Fibroblast of villous mesenchyme (primary cell): ENCODE results near the gene FRAS1. TPM values are rescaled to one million over a fixed set of nuclear protein-coding genes. Genes with fewer than 3 reads are reported as not detected.

Source experiments
- DNase-seq: peaks from one replicate; pipeline ENCODE4 v3.0.0-alpha.2; 2010; ENCODE audit warnings: low read depth
- H3K4me3 ChIP-seq: 2 replicates; pipeline ENCODE4 v1.5.1; 2011; ENCODE audit warnings: low read depth, mild to moderate bottlenecking, low read length
- total RNA-seq: library from RNA; depleted of rRNA; stranded (reverse); fragments of >200 nt; gene quantifications from 2 replicates; pipeline ENCODE4 v1.2.3, GENCODE V29; 2012
- TF ChIP-seq, protein P1 (sequence below): IDR thresholded peaks from 2 replicates; pipeline ENCODE4 v1.5.1; 2012; ENCODE audit warnings: low read depth, mild to moderate bottlenecking, low read length; ENCODE audit not compliant: insufficient read depth

FRAS1 gene
- total RNA-seq, 1 donor = 1.3 TPM

DNA sequence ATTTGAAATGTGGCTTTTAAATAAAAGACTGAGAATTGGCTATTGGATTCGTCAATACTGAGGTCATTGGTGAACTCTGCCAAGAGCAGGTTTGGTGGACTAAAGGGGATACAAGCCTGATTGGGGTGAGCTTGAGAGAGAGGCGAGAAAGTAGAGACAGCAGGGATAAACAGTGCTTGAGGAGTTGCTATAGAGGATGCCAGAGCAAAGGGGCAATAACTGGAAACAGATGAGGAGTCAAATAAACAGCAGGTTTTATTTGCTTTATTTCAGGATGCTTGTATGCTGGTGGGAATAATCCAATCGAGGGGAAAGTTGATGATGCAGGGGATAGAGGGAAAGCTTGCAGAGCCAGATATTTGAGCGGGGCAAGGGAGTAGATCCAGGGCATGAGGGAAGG is 470.4 kb downstream of the FRAS1 start:
- no peak for DNase-seq
- TF ChIP-seq, protein P1, sequence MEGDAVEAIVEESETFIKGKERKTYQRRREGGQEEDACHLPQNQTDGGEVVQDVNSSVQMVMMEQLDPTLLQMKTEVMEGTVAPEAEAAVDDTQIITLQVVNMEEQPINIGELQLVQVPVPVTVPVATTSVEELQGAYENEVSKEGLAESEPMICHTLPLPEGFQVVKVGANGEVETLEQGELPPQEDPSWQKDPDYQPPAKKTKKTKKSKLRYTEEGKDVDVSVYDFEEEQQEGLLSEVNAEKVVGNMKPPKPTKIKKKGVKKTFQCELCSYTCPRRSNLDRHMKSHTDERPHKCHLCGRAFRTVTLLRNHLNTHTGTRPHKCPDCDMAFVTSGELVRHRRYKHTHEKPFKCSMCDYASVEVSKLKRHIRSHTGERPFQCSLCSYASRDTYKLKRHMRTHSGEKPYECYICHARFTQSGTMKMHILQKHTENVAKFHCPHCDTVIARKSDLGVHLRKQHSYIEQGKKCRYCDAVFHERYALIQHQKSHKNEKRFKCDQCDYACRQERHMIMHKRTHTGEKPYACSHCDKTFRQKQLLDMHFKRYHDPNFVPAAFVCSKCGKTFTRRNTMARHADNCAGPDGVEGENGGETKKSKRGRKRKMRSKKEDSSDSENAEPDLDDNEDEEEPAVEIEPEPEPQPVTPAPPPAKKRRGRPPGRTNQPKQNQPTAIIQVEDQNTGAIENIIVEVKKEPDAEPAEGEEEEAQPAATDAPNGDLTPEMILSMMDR = no peak
- no peak overlapping the region for H3K4me3 ChIP-seq

- TF ChIP-seq, protein P1 = no peak
- DNase-seq = peak; percentile 24
These were observed 471.2 kb downstream of the FRAS1 start for GRCh38 chr4:78528327-78528726.

DNA sequence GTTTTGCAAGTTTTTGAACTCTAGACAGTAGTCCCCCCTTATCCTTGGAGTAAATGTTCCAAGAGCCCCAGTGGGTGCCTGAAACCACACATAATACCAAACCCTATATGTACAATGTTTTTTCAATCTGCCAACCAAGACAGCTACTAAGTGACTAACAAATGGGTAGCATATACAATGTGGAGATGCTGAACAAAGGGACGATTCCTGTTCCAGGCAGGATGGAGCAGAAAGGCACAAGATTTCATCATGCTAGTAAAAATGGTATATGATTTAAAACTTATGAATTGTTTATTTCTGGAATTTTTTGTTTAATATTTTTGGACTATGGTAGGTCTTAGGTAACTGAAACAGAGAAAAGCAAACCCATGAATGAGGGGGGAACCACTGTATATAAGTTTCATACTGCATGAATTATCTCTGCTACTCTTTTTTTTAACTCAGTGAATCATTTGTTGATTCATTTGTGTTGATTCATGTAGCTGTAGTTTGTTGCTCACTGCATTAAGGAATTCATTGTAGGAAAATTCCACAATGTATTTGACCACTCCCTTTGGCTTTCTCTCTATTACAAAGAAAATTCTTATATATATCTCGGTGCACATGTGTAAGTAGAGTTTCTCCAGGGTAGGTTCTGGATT is 472.6 kb downstream of the FRAS1 start:
- DNase-seq = peak; percentile 43
- TF ChIP-seq, protein P1 = no peak
- H3K4me3 ChIP-seq = no peak overlapping the region

More at GRCh38 chr4:78528327-78528726, 471.2 kb downstream of the FRAS1 start:
- no peak overlapping the region for H3K4me3 ChIP-seq

- H3K4me3 ChIP-seq = no peak overlapping the region
- TF ChIP-seq, protein P1 = no peak
- DNase-seq = no peak
These were observed 474.9 kb downstream of the FRAS1 start for GRCh38 chr4:78532046-78532445.

DNA sequence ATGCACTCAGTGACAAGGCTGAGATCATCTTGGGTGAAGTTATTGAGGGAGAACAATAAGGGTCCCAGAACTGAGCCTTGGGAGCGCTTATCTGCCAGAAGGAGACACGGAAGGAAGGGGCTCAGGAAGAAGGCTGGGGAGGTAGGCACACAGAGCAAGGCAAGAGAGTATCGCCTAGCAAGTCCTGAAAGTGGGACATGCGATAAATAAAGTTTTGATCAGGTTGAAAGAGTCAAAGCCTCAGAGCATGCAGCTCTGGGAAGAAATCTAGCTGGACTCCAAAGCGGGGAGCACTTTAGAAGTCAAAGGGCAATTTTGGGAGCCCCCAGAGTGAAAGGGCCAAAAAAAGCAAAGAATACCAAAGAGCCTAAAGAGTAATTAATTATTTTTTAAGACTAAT is 476.7 kb downstream of the FRAS1 start:
- no peak overlapping the region for H3K4me3 ChIP-seq
- DNase-seq = no peak
- TF ChIP-seq, protein P1 = no peak

- H3K4me3 ChIP-seq = no peak overlapping the region
- TF ChIP-seq, protein P1 = no peak
- no peak for DNase-seq
These were observed 477.3 kb downstream of the FRAS1 start for GRCh38 chr4:78534286-78534955.

DNA sequence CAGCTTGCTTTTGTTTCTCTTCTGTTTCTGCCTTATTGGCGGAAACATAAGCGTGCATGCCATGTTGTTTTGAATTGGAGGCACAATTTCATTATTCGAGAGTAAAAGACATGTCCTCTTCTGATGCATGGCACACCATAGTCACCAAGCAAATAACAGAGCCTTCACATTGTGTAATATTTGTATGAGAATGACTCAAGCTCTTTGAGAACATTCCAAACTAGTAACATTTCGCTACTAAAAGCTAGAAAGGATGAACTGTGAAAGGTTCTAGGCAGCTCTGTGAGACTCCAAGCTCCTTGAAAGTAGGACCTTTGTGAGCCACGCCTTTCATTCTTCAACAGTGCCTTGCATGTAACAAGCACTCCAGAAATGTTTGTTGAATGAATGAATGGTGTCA is 485.2 kb downstream of the FRAS1 start:
- peak; percentile 51 for DNase-seq
- TF ChIP-seq, protein P1 = no peak
- H3K4me3 ChIP-seq = no peak overlapping the region
